ENCODE results near the gene MCOLN1. TPM values are rescaled to one million over a fixed set of nuclear protein-coding genes. Genes with fewer than 3 reads are reported as not detected.
A peak's percentile ranks its signal among the peaks of the same experiment; 100 is the strongest.
"Not testable (repeated sequence)": the region's sequence is repeated elsewhere in the genome, so short reads cannot be mapped to it uniquely, and the experiment has no call there.

Gene MCOLN1
- total RNA-seq, 1 donor from 2014 or later, result 39.8 TPM

GRCh38 chr19:7535047-7535997, 12.9 kb downstream of the MCOLN1 start, which contains the start of gene PNPLA6:
Gene PNPLA6, plus strand, starts transcription at chr19:7535717. Its CDS starts 72 bp downstream, at chr19:7535789.
- no peaks in the 10 kb centered on the region for H3K4me1 Mint-ChIP-seq (ENCODE audit: low read depth, unreplicated experiment)
- peak within 1 kb of the TSS; percentile 98 for H3K4me3 Mint-ChIP-seq (ENCODE audit: unreplicated experiment)
- H3K27me3 Mint-ChIP-seq (ENCODE audit: unreplicated experiment), result peaks cover 7% of the 10 kb centered on the region
- no peaks in the 10 kb centered on the region for H3K36me3 Mint-ChIP-seq (ENCODE audit: unreplicated experiment)
- peak; percentile 97 for DNase-seq
- peak within 1 kb of the TSS; percentile 91 for H3K27ac Mint-ChIP-seq (ENCODE audit: unreplicated experiment)
- H3K9me3 Mint-ChIP-seq (ENCODE audit: unreplicated experiment), result peaks cover 8% of the 10 kb centered on the region
- no peak for TF ChIP-seq CTCF (IDR thresholded peaks at IDR 0.05; ENCODE audit: partially characterized antibody, unreplicated experiment)

GRCh38 chr19:7535998-7536695, 13.7 kb downstream of the MCOLN1 start:
- peaks cover 8% of the 10 kb centered on the region for H3K9me3 Mint-ChIP-seq (ENCODE audit: unreplicated experiment)
- no peak for TF ChIP-seq CTCF (IDR thresholded peaks at IDR 0.05; ENCODE audit: partially characterized antibody, unreplicated experiment)
- no peaks in the 10 kb centered on the region for H3K4me1 Mint-ChIP-seq (ENCODE audit: low read depth, unreplicated experiment)
- H3K27me3 Mint-ChIP-seq (ENCODE audit: unreplicated experiment), result peaks cover 7% of the 10 kb centered on the region
- DNase-seq, result no peak
- H3K4me3 Mint-ChIP-seq (ENCODE audit: unreplicated experiment), result peak overlapping the region; percentile 98
- H3K36me3 Mint-ChIP-seq (ENCODE audit: unreplicated experiment), result no peaks in the 10 kb centered on the region
- H3K27ac Mint-ChIP-seq (ENCODE audit: unreplicated experiment), result no peak overlapping the region

GRCh38 chr19:7538990-7539389, 16.6 kb downstream of the MCOLN1 start:
- H3K27ac Mint-ChIP-seq (ENCODE audit: unreplicated experiment); H3K27me3 Mint-ChIP-seq (ENCODE audit: unreplicated experiment); H3K4me3 Mint-ChIP-seq (ENCODE audit: unreplicated experiment); DNase-seq; H3K9me3 Mint-ChIP-seq (ENCODE audit: unreplicated experiment); H3K36me3 Mint-ChIP-seq (ENCODE audit: unreplicated experiment); H3K4me1 Mint-ChIP-seq (ENCODE audit: low read depth, unreplicated experiment): not testable (repeated sequence)

- peaks cover 2% of the 10 kb centered on the region for H3K27me3 Mint-ChIP-seq (ENCODE audit: unreplicated experiment)
- H3K4me1 Mint-ChIP-seq (ENCODE audit: low read depth, unreplicated experiment), result no peaks in the 10 kb centered on the region
- H3K36me3 Mint-ChIP-seq (ENCODE audit: unreplicated experiment), result no peaks in the 10 kb centered on the region
- no peak overlapping the region for H3K4me3 Mint-ChIP-seq (ENCODE audit: unreplicated experiment)
- H3K27ac Mint-ChIP-seq (ENCODE audit: unreplicated experiment), result peak overlapping the region; percentile 8
- H3K9me3 Mint-ChIP-seq (ENCODE audit: unreplicated experiment), result peaks cover 5% of the 10 kb centered on the region
- DNase-seq, result no peak
- no peak for TF ChIP-seq CTCF (IDR thresholded peaks at IDR 0.05; ENCODE audit: partially characterized antibody, unreplicated experiment)
Observed at GRCh38 chr19:7539827-7540425, 17.5 kb downstream of the MCOLN1 start.

- Mint-ChIP-seq H3K9me3 (ENCODE audit: unreplicated experiment) (peaks cover 6% of the 10 kb centered on the region), H3K27me3 (ENCODE audit: unreplicated experiment) (no peaks in the 10 kb centered on the region), H3K4me3 (ENCODE audit: unreplicated experiment) (no peak overlapping the region), H3K4me1 (ENCODE audit: low read depth, unreplicated experiment) (no peaks in the 10 kb centered on the region), H3K36me3 (ENCODE audit: unreplicated experiment) (peaks cover 2% of the 10 kb centered on the region), H3K27ac (ENCODE audit: unreplicated experiment) (no peak overlapping the region)
- peak; percentile 68 for DNase-seq
- TF ChIP-seq CTCF (IDR thresholded peaks at IDR 0.05; ENCODE audit: partially characterized antibody, unreplicated experiment), result no peak
Observed at GRCh38 chr19:7540761-7541474, 18.5 kb downstream of the MCOLN1 start.

Data from glutamatergic neuron (in vitro differentiated cells).